ENCODE data around the gene AOAH.

The AOAH gene

GRCh38 chr7:36667007-36667745 is 57.1 kb downstream of the AOAH start:
- H3K27ac Mint-ChIP-seq, result no peak overlapping the region
- peaks cover 26% of the 10 kb centered on the region for H3K4me1 Mint-ChIP-seq (ENCODE audit: low read depth)
- no peak overlapping the region for H3K4me3 Mint-ChIP-seq

GRCh38 chr7:36663481-36663880 is 60.8 kb downstream of the AOAH start:
- Mint-ChIP-seq H3K27me3 (ENCODE audit: low read depth) (no peaks in the 10 kb centered on the region), H3K36me3 (ENCODE audit: low read depth) (peaks cover 17% of the 10 kb centered on the region), H3K9me3 (peaks cover 9% of the 10 kb centered on the region), H3K4me1 (ENCODE audit: low read depth) (peaks cover 7% of the 10 kb centered on the region), H3K4me3 (no peak overlapping the region), H3K27ac (no peak overlapping the region)

More at GRCh38 chr7:36667007-36667745, 57.1 kb downstream of the AOAH start:
- Mint-ChIP-seq H3K36me3 (ENCODE audit: low read depth) (peaks cover 21% of the 10 kb centered on the region), H3K27me3 (ENCODE audit: low read depth) (no peaks in the 10 kb centered on the region), H3K9me3 (peaks cover 9% of the 10 kb centered on the region)

GRCh38 chr7:36661135-36661840 is 63.0 kb downstream of the AOAH start:
- Mint-ChIP-seq H3K4me1 (ENCODE audit: low read depth) (peaks cover 10% of the 10 kb centered on the region), H3K9me3 (peaks cover 9% of the 10 kb centered on the region), H3K27me3 (ENCODE audit: low read depth) (no peaks in the 10 kb centered on the region), H3K36me3 (ENCODE audit: low read depth) (peaks cover 12% of the 10 kb centered on the region), H3K4me3 (no peak overlapping the region), H3K27ac (no peak overlapping the region)

- Mint-ChIP-seq H3K4me1 (ENCODE audit: low read depth) (peaks cover 11% of the 10 kb centered on the region), H3K36me3 (ENCODE audit: low read depth) (peaks cover 15% of the 10 kb centered on the region), H3K27me3 (ENCODE audit: low read depth) (no peaks in the 10 kb centered on the region), H3K4me3 (no peak overlapping the region), H3K9me3 (peaks cover 3% of the 10 kb centered on the region), H3K27ac (no peak overlapping the region)
Observed at GRCh38 chr7:36659638-36660341, 64.5 kb downstream of the AOAH start.

GRCh38 chr7:36659172-36659516 is 65.2 kb downstream of the AOAH start:
- peaks cover 11% of the 10 kb centered on the region for H3K4me1 Mint-ChIP-seq (ENCODE audit: low read depth)
- no peaks in the 10 kb centered on the region for H3K27me3 Mint-ChIP-seq (ENCODE audit: low read depth)
- no peak overlapping the region for H3K27ac Mint-ChIP-seq
- no peak overlapping the region for H3K4me3 Mint-ChIP-seq
- no peaks in the 10 kb centered on the region for H3K9me3 Mint-ChIP-seq
- peaks cover 9% of the 10 kb centered on the region for H3K36me3 Mint-ChIP-seq (ENCODE audit: low read depth)

GRCh38 chr7:36658335-36659171 is 65.7 kb downstream of the AOAH start:
- no peaks in the 10 kb centered on the region for H3K27me3 Mint-ChIP-seq (ENCODE audit: low read depth)
- no peak overlapping the region for H3K27ac Mint-ChIP-seq
- no peak overlapping the region for H3K4me3 Mint-ChIP-seq
- H3K9me3 Mint-ChIP-seq, result no peaks in the 10 kb centered on the region
- peaks cover 9% of the 10 kb centered on the region for H3K36me3 Mint-ChIP-seq (ENCODE audit: low read depth)
- peaks cover 13% of the 10 kb centered on the region for H3K4me1 Mint-ChIP-seq (ENCODE audit: low read depth)

- peaks cover 8% of the 10 kb centered on the region for H3K36me3 Mint-ChIP-seq (ENCODE audit: low read depth)
- no peaks in the 10 kb centered on the region for H3K9me3 Mint-ChIP-seq
- H3K4me3 Mint-ChIP-seq, result no peak overlapping the region
- H3K27ac Mint-ChIP-seq, result peak overlapping the region; percentile 38
- no peaks in the 10 kb centered on the region for H3K27me3 Mint-ChIP-seq (ENCODE audit: low read depth)
- H3K4me1 Mint-ChIP-seq (ENCODE audit: low read depth), result peaks cover 15% of the 10 kb centered on the region
Observed at GRCh38 chr7:36657036-36657660, 67.1 kb downstream of the AOAH start.

GRCh38 chr7:36654436-36654835 is 69.9 kb downstream of the AOAH start:
- Mint-ChIP-seq H3K4me3 (no peak overlapping the region), H3K27me3 (ENCODE audit: low read depth) (no peaks in the 10 kb centered on the region), H3K27ac (no peak overlapping the region), H3K4me1 (ENCODE audit: low read depth) (peaks cover 18% of the 10 kb centered on the region), H3K36me3 (ENCODE audit: low read depth) (peaks cover 11% of the 10 kb centered on the region), H3K9me3 (no peaks in the 10 kb centered on the region)

- H3K9me3 Mint-ChIP-seq, result no peaks in the 10 kb centered on the region
- peaks cover 11% of the 10 kb centered on the region for H3K36me3 Mint-ChIP-seq (ENCODE audit: low read depth)
- H3K27ac Mint-ChIP-seq, result no peak overlapping the region
- peaks cover 18% of the 10 kb centered on the region for H3K4me1 Mint-ChIP-seq (ENCODE audit: low read depth)
- H3K4me3 Mint-ChIP-seq, result no peak overlapping the region
- no peaks in the 10 kb centered on the region for H3K27me3 Mint-ChIP-seq (ENCODE audit: low read depth)
Observed at GRCh38 chr7:36653663-36654355, 70.5 kb downstream of the AOAH start.

- H3K36me3 Mint-ChIP-seq (ENCODE audit: low read depth), result peaks cover 11% of the 10 kb centered on the region
- H3K9me3 Mint-ChIP-seq, result no peaks in the 10 kb centered on the region
- peaks cover 18% of the 10 kb centered on the region for H3K4me1 Mint-ChIP-seq (ENCODE audit: low read depth)
- H3K27me3 Mint-ChIP-seq (ENCODE audit: low read depth), result no peaks in the 10 kb centered on the region
- H3K27ac Mint-ChIP-seq, result no peak overlapping the region
- no peak overlapping the region for H3K4me3 Mint-ChIP-seq
Observed at GRCh38 chr7:36653008-36653662, 71.2 kb downstream of the AOAH start.

- no peak overlapping the region for H3K27ac Mint-ChIP-seq
- H3K36me3 Mint-ChIP-seq (ENCODE audit: low read depth), result peaks cover 11% of the 10 kb centered on the region
- H3K27me3 Mint-ChIP-seq (ENCODE audit: low read depth), result no peaks in the 10 kb centered on the region
Observed at GRCh38 chr7:36652431-36652830, 71.9 kb downstream of the AOAH start.

GRCh38 chr7:36651404-36651803 is 72.9 kb downstream of the AOAH start:
- peaks cover 11% of the 10 kb centered on the region for H3K36me3 Mint-ChIP-seq (ENCODE audit: low read depth)
- H3K4me1 Mint-ChIP-seq (ENCODE audit: low read depth), result peaks cover 13% of the 10 kb centered on the region
- H3K4me3 Mint-ChIP-seq, result no peak overlapping the region
- H3K27ac Mint-ChIP-seq, result no peak overlapping the region
- H3K9me3 Mint-ChIP-seq, result no peaks in the 10 kb centered on the region
- H3K27me3 Mint-ChIP-seq (ENCODE audit: low read depth), result no peaks in the 10 kb centered on the region

More at GRCh38 chr7:36652431-36652830, 71.9 kb downstream of the AOAH start:
- H3K4me1 Mint-ChIP-seq (ENCODE audit: low read depth), result peaks cover 17% of the 10 kb centered on the region
- no peaks in the 10 kb centered on the region for H3K9me3 Mint-ChIP-seq
- H3K4me3 Mint-ChIP-seq, result no peak overlapping the region

- peaks cover 9% of the 10 kb centered on the region for H3K36me3 Mint-ChIP-seq (ENCODE audit: low read depth)
- no peak overlapping the region for H3K27ac Mint-ChIP-seq
- H3K9me3 Mint-ChIP-seq, result no peaks in the 10 kb centered on the region
- no peak overlapping the region for H3K4me3 Mint-ChIP-seq
- peaks cover 11% of the 10 kb centered on the region for H3K4me1 Mint-ChIP-seq (ENCODE audit: low read depth)
- peaks cover 2% of the 10 kb centered on the region for H3K27me3 Mint-ChIP-seq (ENCODE audit: low read depth)
Observed at GRCh38 chr7:36650766-36651312, 73.5 kb downstream of the AOAH start.

All from T-helper 1 cell treated with Interleukin-12 subunit alpha and Interleukin-12 subunit beta and Interleukin-4 antibody, amounts not matched to agents 30 μg/mL and 1 μg/mL, for 36 hours (primary cell).